Measurements from ENCODE around the gene KCNJ12. TPM values are rescaled to one million over a fixed set of nuclear protein-coding genes. Genes with fewer than 3 reads are reported as not detected.
"Not testable (repeated sequence)": the region's sequence is repeated elsewhere in the genome, so short reads cannot be mapped to it uniquely, and the experiment has no call there.

The KCNJ12 gene
- total RNA-seq (2021) (2.2 to 2.3 TPM (median 2.3 TPM) in 3 replicates), Bru-seq, nascent RNA (percentile 32 among the genes with signal in this experiment)
- long read RNA-seq, experiment 1, full-length matches to known transcripts, result 2 of 8 reads
- long read RNA-seq, experiment 1, partial matches to known transcripts, result 4 of 8 reads
- long read RNA-seq, experiment 1, other reads (novel, unspliced or antisense), result 2 of 8 reads
- long read RNA-seq, experiment 2, partial matches to known transcripts, result 0 of 2 reads
- long read RNA-seq, experiment 2, other reads (novel, unspliced or antisense), result 2 of 2 reads
- long read RNA-seq, experiment 3, result 0 reads

DNA sequence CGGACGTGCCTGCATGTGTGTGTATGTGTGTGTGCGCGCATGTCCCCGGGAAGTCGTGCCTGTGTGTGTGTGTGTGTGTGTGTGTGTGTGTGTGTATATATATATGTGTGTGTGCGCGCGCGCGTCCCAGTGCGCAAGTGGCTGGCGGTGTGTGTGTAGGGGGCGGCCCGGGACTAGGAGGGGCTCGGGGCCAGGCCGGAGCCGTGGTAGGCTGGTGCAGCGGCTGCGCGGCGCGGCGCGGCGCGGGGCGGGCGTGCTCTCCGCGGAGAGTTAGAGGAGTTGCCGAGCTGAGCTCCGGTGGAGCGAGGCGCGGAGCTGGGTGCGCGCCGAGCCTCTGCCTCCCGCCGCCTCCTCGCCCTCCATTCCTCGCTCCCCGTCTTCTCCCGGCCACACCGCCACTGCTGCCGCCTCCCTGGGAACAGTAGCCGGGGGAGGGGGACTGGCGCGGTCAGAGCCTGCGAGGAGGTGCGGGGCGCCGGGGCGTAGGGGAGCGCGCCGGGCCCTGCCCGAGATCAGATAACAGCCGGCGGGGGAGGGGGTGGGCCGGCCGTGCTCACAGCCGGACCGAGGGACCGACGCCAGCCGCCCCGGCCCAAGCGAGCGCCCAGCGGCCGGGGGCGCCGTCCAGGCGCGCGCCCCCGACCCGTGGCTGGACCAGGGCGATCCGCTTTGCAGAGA is at the start of gene KCNJ12:
Gene KCNJ12 (plus strand): TSS at position 277 of the 678 bp plus-strand sequence. CDS start 38,986 bp downstream, outside the sequence.
- Mint-ChIP-seq H3K4me3 (peak within 1 kb of the TSS; percentile 76), H3K27me3 (ENCODE audit: low read depth) (peaks cover 46% of the 10 kb centered on the region), H3K27ac (no peak within 1 kb of the TSS), H3K9me3 (no peaks in the 10 kb centered on the region), H3K4me1 (peaks cover 22% of the 10 kb centered on the region), H3K36me3 (no peaks in the 10 kb centered on the region)
- CTCF ChIA-PET, result interaction anchor here (1.1 to 4.3 kb wide), 5 partner anchors 18 to 135 kb away, joined by 4 to 17 read pairs (median 6); no protein-coding TSS in a partner anchor
- DNase-seq (ENCODE audit: low spot score) (peak; percentile 64), ATAC-seq (peak; percentile 42)
- POLR2A ChIA-PET, result interaction anchor here (0.9 kb wide), 1 partner anchor 19 kb away, joined by 4 read pairs; no protein-coding TSS in a partner anchor
- TF ChIP-seq SP1 (CRISPR knock-in tag; conservative IDR thresholded peaks at IDR 0.05) (0 out of 2 replicates have a peak, but pooled peaks have one; percentile 41), FOXP1 (CRISPR knock-in tag; IDR thresholded peaks at IDR 0.05; ENCODE audit: borderline replicate concordance) (peak; percentile 41; the same call in 1 of the 2 replicates), FOXJ3 (CRISPR knock-in tag; IDR thresholded peaks at IDR 0.05; ENCODE audit: borderline replicate concordance) (no peak), PRRX2 (CRISPR knock-in tag; IDR thresholded peaks at IDR 0.05) (no peak), NR2C2 (CRISPR knock-in tag; IDR thresholded peaks at IDR 0.05) (no peak)
- TF ChIP-seq, protein P1, sequence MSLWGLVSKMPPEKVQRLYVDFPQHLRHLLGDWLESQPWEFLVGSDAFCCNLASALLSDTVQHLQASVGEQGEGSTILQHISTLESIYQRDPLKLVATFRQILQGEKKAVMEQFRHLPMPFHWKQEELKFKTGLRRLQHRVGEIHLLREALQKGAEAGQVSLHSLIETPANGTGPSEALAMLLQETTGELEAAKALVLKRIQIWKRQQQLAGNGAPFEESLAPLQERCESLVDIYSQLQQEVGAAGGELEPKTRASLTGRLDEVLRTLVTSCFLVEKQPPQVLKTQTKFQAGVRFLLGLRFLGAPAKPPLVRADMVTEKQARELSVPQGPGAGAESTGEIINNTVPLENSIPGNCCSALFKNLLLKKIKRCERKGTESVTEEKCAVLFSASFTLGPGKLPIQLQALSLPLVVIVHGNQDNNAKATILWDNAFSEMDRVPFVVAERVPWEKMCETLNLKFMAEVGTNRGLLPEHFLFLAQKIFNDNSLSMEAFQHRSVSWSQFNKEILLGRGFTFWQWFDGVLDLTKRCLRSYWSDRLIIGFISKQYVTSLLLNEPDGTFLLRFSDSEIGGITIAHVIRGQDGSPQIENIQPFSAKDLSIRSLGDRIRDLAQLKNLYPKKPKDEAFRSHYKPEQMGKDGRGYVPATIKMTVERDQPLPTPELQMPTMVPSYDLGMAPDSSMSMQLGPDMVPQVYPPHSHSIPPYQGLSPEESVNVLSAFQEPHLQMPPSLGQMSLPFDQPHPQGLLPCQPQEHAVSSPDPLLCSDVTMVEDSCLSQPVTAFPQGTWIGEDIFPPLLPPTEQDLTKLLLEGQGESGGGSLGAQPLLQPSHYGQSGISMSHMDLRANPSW (CRISPR knock-in tag; conservative IDR thresholded peaks at IDR 0.05; ENCODE audit: low read depth), result no peak

DNA sequence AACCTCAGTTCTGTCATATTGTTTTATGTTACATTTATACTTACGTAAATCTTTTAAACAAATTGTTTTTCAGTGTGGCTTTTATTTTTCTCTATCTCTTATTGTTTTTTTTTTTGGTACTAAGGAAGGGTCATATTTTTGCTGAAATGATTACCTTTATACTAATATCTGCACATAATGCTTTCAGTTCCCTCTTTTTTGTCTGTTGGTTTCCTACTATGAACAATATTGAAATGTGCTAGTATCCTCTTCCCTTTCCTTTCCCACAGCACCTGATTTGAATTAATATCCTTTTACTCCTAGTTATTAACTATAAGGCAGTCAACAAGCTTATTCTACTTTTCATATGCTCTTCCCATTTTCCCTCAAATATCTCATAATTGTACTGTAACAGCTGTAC is 48.2 kb upstream of the KCNJ12 start:
- ATAC-seq; H3K27ac Mint-ChIP-seq; DNase-seq (ENCODE audit: low spot score); CTCF ChIA-PET; POLR2A ChIA-PET; H3K4me3 Mint-ChIP-seq; H3K4me1 Mint-ChIP-seq: not testable (repeated sequence)
- Mint-ChIP-seq H3K36me3 (peaks cover 15% of the 10 kb centered on the region), H3K27me3 (ENCODE audit: low read depth) (peaks cover 31% of the 10 kb centered on the region), H3K9me3 (peaks cover 28% of the 10 kb centered on the region)

DNA sequence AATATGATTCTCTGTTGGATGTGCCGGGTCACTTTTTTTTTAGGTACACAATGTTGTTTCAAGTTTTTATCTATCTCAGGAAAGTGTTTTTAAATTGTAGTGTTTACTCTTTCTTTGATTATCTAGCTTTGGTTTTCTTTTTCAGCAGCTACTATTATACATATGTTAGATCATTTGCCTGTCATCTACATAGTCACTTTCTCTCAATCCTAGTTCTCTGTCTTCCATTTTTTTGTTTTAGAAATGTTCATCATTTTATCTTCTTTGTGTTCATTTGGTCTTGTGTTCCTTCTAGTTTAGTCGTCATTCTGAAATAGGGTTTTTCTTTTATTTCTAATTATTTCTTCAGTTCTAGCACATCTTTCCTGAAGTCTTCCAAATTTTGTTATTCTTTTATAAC is 47.4 kb upstream of the KCNJ12 start:
- Mint-ChIP-seq H3K9me3 (peaks cover 25% of the 10 kb centered on the region), H3K36me3 (peaks cover 13% of the 10 kb centered on the region), H3K27me3 (ENCODE audit: low read depth) (peaks cover 23% of the 10 kb centered on the region)
- H3K27ac Mint-ChIP-seq; ATAC-seq; POLR2A ChIA-PET; DNase-seq (ENCODE audit: low spot score); H3K4me3 Mint-ChIP-seq; H3K4me1 Mint-ChIP-seq; CTCF ChIA-PET: not testable (repeated sequence)

GRCh38 chr17:21330436-21331160 is 45.6 kb upstream of the KCNJ12 start:
- ATAC-seq (no peak), DNase-seq (ENCODE audit: low spot score) (no peak)
- TF ChIP-seq OVOL2 (CRISPR knock-in tag; IDR thresholded peaks at IDR 0.05; ENCODE audit: borderline replicate concordance), result no peak
- TF ChIP-seq, protein P2, sequence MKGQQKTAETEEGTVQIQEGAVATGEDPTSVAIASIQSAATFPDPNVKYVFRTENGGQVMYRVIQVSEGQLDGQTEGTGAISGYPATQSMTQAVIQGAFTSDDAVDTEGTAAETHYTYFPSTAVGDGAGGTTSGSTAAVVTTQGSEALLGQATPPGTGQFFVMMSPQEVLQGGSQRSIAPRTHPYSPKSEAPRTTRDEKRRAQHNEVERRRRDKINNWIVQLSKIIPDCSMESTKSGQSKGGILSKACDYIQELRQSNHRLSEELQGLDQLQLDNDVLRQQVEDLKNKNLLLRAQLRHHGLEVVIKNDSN (CRISPR knock-in tag; IDR thresholded peaks at IDR 0.05), result no peak
- TF ChIP-seq, protein P3, sequence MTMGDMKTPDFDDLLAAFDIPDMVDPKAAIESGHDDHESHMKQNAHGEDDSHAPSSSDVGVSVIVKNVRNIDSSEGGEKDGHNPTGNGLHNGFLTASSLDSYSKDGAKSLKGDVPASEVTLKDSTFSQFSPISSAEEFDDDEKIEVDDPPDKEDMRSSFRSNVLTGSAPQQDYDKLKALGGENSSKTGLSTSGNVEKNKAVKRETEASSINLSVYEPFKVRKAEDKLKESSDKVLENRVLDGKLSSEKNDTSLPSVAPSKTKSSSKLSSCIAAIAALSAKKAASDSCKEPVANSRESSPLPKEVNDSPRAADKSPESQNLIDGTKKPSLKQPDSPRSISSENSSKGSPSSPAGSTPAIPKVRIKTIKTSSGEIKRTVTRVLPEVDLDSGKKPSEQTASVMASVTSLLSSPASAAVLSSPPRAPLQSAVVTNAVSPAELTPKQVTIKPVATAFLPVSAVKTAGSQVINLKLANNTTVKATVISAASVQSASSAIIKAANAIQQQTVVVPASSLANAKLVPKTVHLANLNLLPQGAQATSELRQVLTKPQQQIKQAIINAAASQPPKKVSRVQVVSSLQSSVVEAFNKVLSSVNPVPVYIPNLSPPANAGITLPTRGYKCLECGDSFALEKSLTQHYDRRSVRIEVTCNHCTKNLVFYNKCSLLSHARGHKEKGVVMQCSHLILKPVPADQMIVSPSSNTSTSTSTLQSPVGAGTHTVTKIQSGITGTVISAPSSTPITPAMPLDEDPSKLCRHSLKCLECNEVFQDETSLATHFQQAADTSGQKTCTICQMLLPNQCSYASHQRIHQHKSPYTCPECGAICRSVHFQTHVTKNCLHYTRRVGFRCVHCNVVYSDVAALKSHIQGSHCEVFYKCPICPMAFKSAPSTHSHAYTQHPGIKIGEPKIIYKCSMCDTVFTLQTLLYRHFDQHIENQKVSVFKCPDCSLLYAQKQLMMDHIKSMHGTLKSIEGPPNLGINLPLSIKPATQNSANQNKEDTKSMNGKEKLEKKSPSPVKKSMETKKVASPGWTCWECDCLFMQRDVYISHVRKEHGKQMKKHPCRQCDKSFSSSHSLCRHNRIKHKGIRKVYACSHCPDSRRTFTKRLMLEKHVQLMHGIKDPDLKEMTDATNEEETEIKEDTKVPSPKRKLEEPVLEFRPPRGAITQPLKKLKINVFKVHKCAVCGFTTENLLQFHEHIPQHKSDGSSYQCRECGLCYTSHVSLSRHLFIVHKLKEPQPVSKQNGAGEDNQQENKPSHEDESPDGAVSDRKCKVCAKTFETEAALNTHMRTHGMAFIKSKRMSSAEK (CRISPR knock-in tag; IDR thresholded peaks at IDR 0.05; ENCODE audit: borderline replicate concordance), result no peak
- TF ChIP-seq TCF7 (CRISPR knock-in tag; IDR thresholded peaks at IDR 0.05; ENCODE audit: low read depth), result no peak
- TF ChIP-seq TP53 (CRISPR knock-in tag; IDR thresholded peaks at IDR 0.05), result no peak
- TF ChIP-seq GABPB1 (CRISPR knock-in tag; IDR thresholded peaks at IDR 0.05), result no peak
- TF ChIP-seq SOX15 (CRISPR knock-in tag; IDR thresholded peaks at IDR 0.05), result no peak
- TF ChIP-seq SMAD3 (CRISPR knock-in tag; IDR thresholded peaks at IDR 0.05; ENCODE audit: borderline replicate concordance), result no peak
- no peak for TF ChIP-seq IRF2 (CRISPR knock-in tag; IDR thresholded peaks at IDR 0.05; ENCODE audit: borderline replicate concordance, low read depth)
- no peak for TF ChIP-seq ZNF219 (CRISPR knock-in tag; IDR thresholded peaks at IDR 0.05; ENCODE audit: borderline replicate concordance)
- no peak for TF ChIP-seq CREB1 (CRISPR knock-in tag; IDR thresholded peaks at IDR 0.05)
- TF ChIP-seq RORB (CRISPR knock-in tag; IDR thresholded peaks at IDR 0.05), result no peak
- Mint-ChIP-seq H3K9me3 (peaks cover 16% of the 10 kb centered on the region), H3K4me3 (no peak overlapping the region), H3K27me3 (ENCODE audit: low read depth) (peaks cover 11% of the 10 kb centered on the region), H3K36me3 (peaks cover 9% of the 10 kb centered on the region), H3K4me1 (no peaks in the 10 kb centered on the region), H3K27ac (no peak overlapping the region)
- POLR2A ChIA-PET, result no interaction called here
- CTCF ChIA-PET, result no interaction called here
